IMR-90 (cell line): ENCODE data around the gene IRS2. TPM values are rescaled to one million over a fixed set of nuclear protein-coding genes. Genes with fewer than 3 reads are reported as not detected.

Source experiments
- ATAC-seq: fragments of 200-7000 bp; cut with Tn5 transposase; 2 replicates; pipeline ENCODE4 v1.9.1; 2020; ENCODE audit warnings: low read depth, mild to moderate bottlenecking, moderate library complexity
- BruUV-seq: library from RNA; stranded (reverse); fragments of 400-500 nt; replicated peaks from 2 replicates; lab custom pipeline; 2021; lab: Mats Ljungman, UMichigan
- CTCF ChIA-PET: fragments of 300-600 bp; formaldehyde crosslinking; extraction: SDS; loops from one replicate; lab custom pipeline; 2021; ENCODE audit warnings: antibody characterized with exemption; lab: Yijun Ruan, JAX
- POLR2A ChIA-PET: fragments of 300-600 bp; sonication (Branson Sonifier 250); formaldehyde crosslinking; loops from one replicate; lab custom pipeline; 2022; ENCODE audit warnings: antibody characterized with exemption; ENCODE audit not compliant: unreplicated experiment; lab: Charles Lee
- DNase-seq: peaks from one replicate; pipeline ENCODE4 v3.0.0; 2013
- H2AFZ ChIP-seq: replicated peaks from 2 replicates; pipeline ENCODE3; 2013; ENCODE audit warnings: low read length, mild to moderate bottlenecking; ENCODE audit not compliant: poor library complexity
- H2AK5ac ChIP-seq: 2 replicates; pipeline ENCODE4 v1.6.1; 2013; ENCODE audit warnings: low read depth, low read length, inconsistent platforms
- H2AK9ac ChIP-seq: replicated peaks from 2 replicates; pipeline ENCODE3; 2013; ENCODE audit warnings: mild to moderate bottlenecking, low read depth, low read length, moderate library complexity; ENCODE audit not compliant: poor library complexity
- H2BK120ac ChIP-seq: 2 replicates; pipeline ENCODE4 v1.6.1; 2013; ENCODE audit warnings: low read depth, low read length, inconsistent platforms
- H2BK15ac ChIP-seq: 3 replicates; pipeline ENCODE4 v1.6.1; 2013; ENCODE audit warnings: low read depth, low read length, inconsistent platforms
- H2BK20ac ChIP-seq: 2 replicates; pipeline ENCODE4 v1.6.1; 2013; ENCODE audit warnings: low read depth, mild to moderate bottlenecking, inconsistent platforms, low read length, moderate library complexity
- H2BK5ac ChIP-seq: 2 replicates; pipeline ENCODE4 v1.6.1; 2013; ENCODE audit warnings: mild to moderate bottlenecking, low read depth, low read length, inconsistent platforms; ENCODE audit not compliant: poor library complexity, severe bottlenecking
- H3K14ac ChIP-seq: replicated peaks from 2 replicates; pipeline ENCODE4 v1.6.1; 2013; ENCODE audit warnings: low read depth, low read length, inconsistent platforms
- H3K18ac ChIP-seq: 2 replicates; pipeline ENCODE4 v1.6.1; 2013; ENCODE audit warnings: low read depth, low read length, control low read depth
- H3K23ac ChIP-seq: 2 replicates; pipeline ENCODE4 v1.6.1; 2013; ENCODE audit warnings: low read depth, low read length, inconsistent platforms
- H3K27ac ChIP-seq: 2 replicates; pipeline ENCODE4 v1.5.1; 2013; ENCODE audit warnings: mild to moderate bottlenecking, control low read depth, low read length; ENCODE audit not compliant: insufficient read depth
- H3K27me3 ChIP-seq: 2 replicates; pipeline ENCODE4 v1.6.1; 2013; ENCODE audit warnings: low read length; ENCODE audit not compliant: control insufficient read depth, insufficient read depth
- H3K36me3 ChIP-seq: 2 replicates; pipeline ENCODE4 v1.6.1; 2013; ENCODE audit warnings: low read length, mixed read lengths; ENCODE audit not compliant: control insufficient read depth, insufficient read depth
- H3K4ac ChIP-seq: 2 replicates; pipeline ENCODE4 v1.6.1; 2013; ENCODE audit warnings: low read depth, low read length, inconsistent platforms
- H3K4me1 ChIP-seq: 2 replicates; pipeline ENCODE4 v1.6.1; 2013; ENCODE audit warnings: low read length, mixed read lengths; ENCODE audit not compliant: control insufficient read depth, insufficient read depth
- H3K4me2 ChIP-seq: 2 replicates; pipeline ENCODE4 v1.6.1; 2013; ENCODE audit warnings: low read depth, mild to moderate bottlenecking, control low read depth, low read length, moderate library complexity
- H3K4me3 ChIP-seq: 2 replicates; pipeline ENCODE4 v1.5.1; 2013; ENCODE audit warnings: low read depth, mild to moderate bottlenecking, control low read depth, low read length, moderate library complexity; ENCODE audit not compliant: insufficient read depth
- H3K56ac ChIP-seq: 2 replicates; pipeline ENCODE4 v1.6.1; 2013; ENCODE audit warnings: low read length, inconsistent platforms; ENCODE audit not compliant: insufficient read depth; ENCODE audit errors: extremely low read depth
- H3K79me1 ChIP-seq, 2 experiments: 2 replicates each; pipeline ENCODE4 v1.6.1; 2013; ENCODE audit warnings: low read length in 2 of 2, inconsistent platforms in 1 of 2, low read depth in 1 of 2
- H3K9ac ChIP-seq: 2 replicates; pipeline ENCODE4 v1.6.1; 2013; ENCODE audit warnings: low read depth, low read length, control low read depth
- H3K9me1 ChIP-seq: 2 replicates; pipeline ENCODE4 v1.6.1; 2013; ENCODE audit warnings: low read length, inconsistent platforms; ENCODE audit not compliant: insufficient read depth
- H3K9me3 ChIP-seq: 2 replicates; pipeline ENCODE4 v1.6.1; 2013; ENCODE audit warnings: low read length; ENCODE audit not compliant: control insufficient read depth, insufficient read depth
- H4K20me1 ChIP-seq: 2 replicates; pipeline ENCODE4 v1.6.1; 2013; ENCODE audit warnings: low read length, inconsistent platforms; ENCODE audit not compliant: insufficient read depth
- H4K5ac ChIP-seq: 2 replicates; pipeline ENCODE4 v1.6.1; 2013; ENCODE audit warnings: mild to moderate bottlenecking, low read depth, low read length, control low read depth
- H4K8ac ChIP-seq, 2 experiments: 2 replicates each; pipeline ENCODE4 v1.6.1; 2013; ENCODE audit warnings: low read depth in 2 of 2, low read length in 2 of 2, control low read depth in 1 of 2, inconsistent platforms in 1 of 2
- H4K91ac ChIP-seq: 2 replicates; pipeline ENCODE4 v1.6.1; 2013; ENCODE audit warnings: low read depth, low read length, inconsistent platforms; ENCODE audit not compliant: insufficient read depth
- FOS ChIP-seq: fragments of 150-350 bp; IDR thresholded peaks from 2 replicates; pipeline ENCODE4 v1.6.1; 2016; ENCODE audit warnings: low read depth, low read length
- MAZ ChIP-seq: IDR thresholded peaks from 2 replicates; pipeline ENCODE4 v1.6.1; 2012; ENCODE audit warnings: low read depth, mild to moderate bottlenecking, low read length, improper control_type of control experiment, moderate library complexity, borderline replicate concordance
- MXI1 ChIP-seq: IDR thresholded peaks from 2 replicates; pipeline ENCODE4 v1.6.1; 2012; ENCODE audit warnings: low read depth, mild to moderate bottlenecking, low read length, moderate library complexity, borderline replicate concordance
- NFE2L2 ChIP-seq: fragments of 150-350 bp; IDR thresholded peaks from 2 replicates; pipeline ENCODE4 v1.6.1; 2016; ENCODE audit warnings: low read depth, mild to moderate bottlenecking, low read length
- WGBS, 2 experiments: methylation state at CpG; one replicate each; pipeline versions ENCODE4 v1.1.5 to v1.1.7; 2013; ENCODE audit warnings: missing lambda C conversion rate in 2 of 2; ENCODE audit not compliant: insufficient read length in 1 of 2; ENCODE audit errors: extremely low coverage in 2 of 2; 5-methylcytosine and 5-hydroxymethylcytosine counted together
- dilution Hi-C: fragments of 300-500 bp; cut with HindIII; formaldehyde crosslinking; loops from one replicate; pipeline ENCODE4 v1.14.3; 2018; ENCODE audit warnings: low sequenced_read_pairs; ENCODE audit not compliant: unreplicated experiment
- in situ Hi-C: fragments of 300-500 bp; cut with MboI; formaldehyde crosslinking; loops from 3 replicates; pipeline ENCODE4 v1.14.3; 2019; ENCODE audit warnings: low sequenced_read_pairs, inconsistent platforms, mixed read lengths
- intact Hi-C: fragments of 100-400 bp; cut with micrococcal nuclease; formaldehyde crosslinking; loops from 2 replicates; pipeline ENCODE4 v1.10.0; 2022
- polyA plus RNA-seq, 3 experiments: library from polyadenylated mRNA; depleted of rRNA; stranded (reverse); fragments of >200 nt; gene quantifications; 2 replicates each; pipeline ENCODE4 v1.2.3, GENCODE V29; 2012; ENCODE audit warnings: low replicate concordance in 1 of 3
- total RNA-seq: library from RNA; depleted of rRNA; stranded (reverse); fragments of >200 nt; gene quantifications from 2 replicates; pipeline ENCODE4 v1.2.3, GENCODE V29; 2012
- TF ChIP-seq, protein P1 (sequence below): fragments of 150-350 bp; IDR thresholded peaks from 2 replicates; pipeline ENCODE4 v1.6.1; 2017; ENCODE audit warnings: mild to moderate bottlenecking, antibody characterized with exemption, low read length, low read depth

IRS2 gene
- total and polyA plus RNA-seq, 2 of the 4 experiments (the other 2 are of a cell fraction): 0.36 to 1.4 TPM

DNA sequence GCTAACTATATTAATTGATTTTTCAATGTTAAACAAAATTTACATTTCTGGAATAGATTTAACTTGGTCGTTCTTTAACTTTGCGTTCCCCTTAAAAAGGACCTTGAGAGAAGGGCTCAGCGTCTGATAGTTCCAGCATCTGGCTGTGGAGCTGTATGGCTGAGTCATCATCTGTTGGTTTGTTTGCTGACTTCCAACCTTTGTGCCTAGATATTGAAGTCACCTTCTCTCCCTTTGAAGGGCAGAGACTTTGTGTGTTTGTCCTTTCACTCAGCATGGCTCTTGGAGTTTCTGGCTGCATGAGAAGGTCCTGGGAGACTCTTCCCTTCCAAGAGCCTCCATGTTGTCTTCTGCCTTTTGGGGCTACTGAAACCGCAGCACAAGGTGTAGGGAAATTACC is 16.6 kb upstream of the IRS2 start:
- dilution Hi-C loops (no loop called here), intact Hi-C loops (no loop called here), in situ Hi-C loops (no loop called here)
- WGBS, 2 experiments: 100% methylated on average over 1 of the region's 4 CpGs; no CpG with 5 or more reads in 1 of the 2 experiments
- H3K9me3 ChIP-seq: no peaks in the 10 kb centered on the region
- no TSS peak for BruUV-seq
- H2AFZ ChIP-seq: no peak overlapping the region
- no peak overlapping the region for H2AK9ac ChIP-seq
- no peak overlapping the region for H2AK5ac ChIP-seq
- no peak overlapping the region for H3K4me3 ChIP-seq
- no peak overlapping the region for H2BK120ac ChIP-seq
- no peaks in the 10 kb centered on the region for H3K36me3 ChIP-seq
- ChIA-PET CTCF (no interaction called here), POLR2A (no interaction called here)
- no peak overlapping the region for H3K27ac ChIP-seq
- no peak overlapping the region for H2BK20ac ChIP-seq
- ATAC-seq (no peak), DNase-seq (no peak)
- no peaks in the 10 kb centered on the region for H3K4me1 ChIP-seq
- no peaks in the 10 kb centered on the region for H3K79me1 ChIP-seq
- H2BK15ac ChIP-seq: no peak overlapping the region
- H3K14ac ChIP-seq: no peak overlapping the region
- H3K9me1 ChIP-seq: no peaks in the 10 kb centered on the region
- H3K18ac ChIP-seq: no peak overlapping the region
- H3K4ac ChIP-seq: no peak overlapping the region
- TF ChIP-seq FOS (no peak), NFE2L2 (no peak), MAZ (no peak), MXI1 (no peak)
- TF ChIP-seq, protein P1, sequence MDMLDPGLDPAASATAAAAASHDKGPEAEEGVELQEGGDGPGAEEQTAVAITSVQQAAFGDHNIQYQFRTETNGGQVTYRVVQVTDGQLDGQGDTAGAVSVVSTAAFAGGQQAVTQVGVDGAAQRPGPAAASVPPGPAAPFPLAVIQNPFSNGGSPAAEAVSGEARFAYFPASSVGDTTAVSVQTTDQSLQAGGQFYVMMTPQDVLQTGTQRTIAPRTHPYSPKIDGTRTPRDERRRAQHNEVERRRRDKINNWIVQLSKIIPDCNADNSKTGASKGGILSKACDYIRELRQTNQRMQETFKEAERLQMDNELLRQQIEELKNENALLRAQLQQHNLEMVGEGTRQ: no peak
- no peak overlapping the region for H3K9ac ChIP-seq
- H3K4me2 ChIP-seq: no peak overlapping the region
- no peak overlapping the region for H2BK5ac ChIP-seq
- peaks cover 21% of the 10 kb centered on the region for H3K27me3 ChIP-seq
- no peaks in the 10 kb centered on the region for H4K20me1 ChIP-seq
- H3K56ac ChIP-seq: no peak overlapping the region
- no peak overlapping the region for H4K5ac ChIP-seq
- H4K8ac ChIP-seq: no peak overlapping the region
- no peak overlapping the region for H3K23ac ChIP-seq
- H4K91ac ChIP-seq: no peak overlapping the region
